Measurements from ENCODE around the gene CNR2. TPM values are rescaled to one million over a fixed set of nuclear protein-coding genes. Genes with fewer than 3 reads are reported as not detected.

Gene CNR2
- total RNA-seq, 2 donors from 2014 or later, result not detected

DNA sequence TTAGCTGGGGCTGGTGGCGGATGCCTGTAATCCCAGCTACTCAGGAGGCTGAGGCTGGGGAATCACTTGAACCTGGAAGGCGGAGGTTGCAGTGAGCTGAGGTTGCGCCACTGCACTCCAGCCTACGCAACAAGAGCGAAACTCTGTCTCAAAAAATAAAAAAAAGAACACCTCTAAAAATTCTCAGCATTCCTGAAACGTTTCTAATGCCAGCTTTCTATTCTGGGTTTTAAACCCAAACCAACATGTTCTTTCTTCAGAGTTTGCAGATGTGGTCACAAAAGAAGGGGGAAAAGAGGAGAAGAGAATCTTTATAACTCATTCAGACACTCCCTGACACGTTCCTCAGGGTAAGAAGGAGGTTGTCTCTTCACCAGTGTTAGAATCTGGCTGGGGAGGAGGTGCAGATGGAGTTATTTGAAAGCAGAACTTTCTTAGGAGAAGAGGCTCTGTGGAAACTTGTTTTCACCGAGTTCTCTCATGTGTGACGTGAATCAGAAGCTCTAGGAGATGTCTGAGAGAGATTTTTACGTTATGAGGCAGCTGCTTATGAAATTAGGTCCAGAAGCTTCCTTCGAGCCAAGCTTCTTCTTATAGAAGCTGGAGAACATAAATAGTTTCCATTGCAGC, 17.8 kb upstream of the CNR2 start:
- no peak overlapping the region for H3K4me3 ChIP-seq
- no peaks in the 10 kb centered on the region for H3K27me3 ChIP-seq
- TF ChIP-seq POLR2A (IDR thresholded peaks at IDR 0.05), result no peak
- TF ChIP-seq, protein P1, sequence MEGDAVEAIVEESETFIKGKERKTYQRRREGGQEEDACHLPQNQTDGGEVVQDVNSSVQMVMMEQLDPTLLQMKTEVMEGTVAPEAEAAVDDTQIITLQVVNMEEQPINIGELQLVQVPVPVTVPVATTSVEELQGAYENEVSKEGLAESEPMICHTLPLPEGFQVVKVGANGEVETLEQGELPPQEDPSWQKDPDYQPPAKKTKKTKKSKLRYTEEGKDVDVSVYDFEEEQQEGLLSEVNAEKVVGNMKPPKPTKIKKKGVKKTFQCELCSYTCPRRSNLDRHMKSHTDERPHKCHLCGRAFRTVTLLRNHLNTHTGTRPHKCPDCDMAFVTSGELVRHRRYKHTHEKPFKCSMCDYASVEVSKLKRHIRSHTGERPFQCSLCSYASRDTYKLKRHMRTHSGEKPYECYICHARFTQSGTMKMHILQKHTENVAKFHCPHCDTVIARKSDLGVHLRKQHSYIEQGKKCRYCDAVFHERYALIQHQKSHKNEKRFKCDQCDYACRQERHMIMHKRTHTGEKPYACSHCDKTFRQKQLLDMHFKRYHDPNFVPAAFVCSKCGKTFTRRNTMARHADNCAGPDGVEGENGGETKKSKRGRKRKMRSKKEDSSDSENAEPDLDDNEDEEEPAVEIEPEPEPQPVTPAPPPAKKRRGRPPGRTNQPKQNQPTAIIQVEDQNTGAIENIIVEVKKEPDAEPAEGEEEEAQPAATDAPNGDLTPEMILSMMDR (IDR thresholded peaks at IDR 0.05), result no peak
- 61 to 71% methylated on average over 11 of the region's 11 CpGs for WGBS, 2 donors
- no peak overlapping the region for H3K27ac ChIP-seq
- H3K4me1 ChIP-seq, result no peaks in the 10 kb centered on the region
- H3K9me3 ChIP-seq, result no peaks in the 10 kb centered on the region
- intact Hi-C loops (cut with DNase I), result no loop called here
- no peaks in the 10 kb centered on the region for H3K36me3 ChIP-seq (replicated peaks in 1 of 2; ENCODE audit: insufficient read depth in 1 of 2, low read depth in 2 of 2)
- DNase-seq, result no peak
- ATAC-seq, result no peak

DNA sequence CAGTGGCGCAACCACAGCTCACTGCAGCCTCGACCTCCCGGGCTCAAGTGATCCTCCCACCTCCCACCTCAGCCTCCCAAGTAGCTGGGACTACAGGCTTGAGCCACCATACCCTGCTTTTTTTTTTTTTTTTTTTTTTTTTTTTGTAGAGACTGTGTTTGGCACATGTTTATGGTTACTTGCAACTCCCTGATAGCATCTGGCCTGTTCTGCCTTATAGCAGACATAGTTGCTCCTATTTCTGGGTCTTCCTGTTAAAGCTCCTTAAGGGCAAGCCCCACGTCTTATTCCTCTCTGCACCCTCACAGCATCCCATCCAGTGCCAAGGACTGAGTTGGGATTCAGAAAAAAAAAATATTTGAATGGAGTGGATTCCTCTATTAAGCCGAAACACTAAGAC, 17.1 kb upstream of the CNR2 start:
- Histone ChIP-seq H3K9me3 (no peaks in the 10 kb centered on the region), H3K27ac (no peak overlapping the region)
- no peak for ATAC-seq

DNA sequence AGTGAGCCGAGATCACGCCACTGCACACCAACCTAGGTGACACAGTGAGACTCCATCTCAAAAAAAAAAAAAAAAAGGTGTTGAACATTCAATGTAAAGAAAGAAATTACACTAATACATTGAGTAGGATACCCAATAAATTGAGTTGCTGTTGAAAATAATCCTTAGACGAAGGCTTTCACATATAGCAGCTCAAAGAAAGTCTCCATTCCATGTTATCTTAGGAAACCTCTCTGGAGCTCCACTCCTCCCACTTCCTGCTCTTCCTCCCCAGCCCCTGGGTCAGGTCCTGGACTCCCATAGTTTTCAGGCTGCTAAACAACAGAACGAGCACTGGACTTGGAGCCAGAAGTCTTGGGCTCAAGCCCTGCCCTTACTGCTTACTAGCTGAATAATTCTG, 15.6 kb upstream of the CNR2 start:
- no peak for DNase-seq
- H3K9me3 ChIP-seq, result no peaks in the 10 kb centered on the region
- no peaks in the 10 kb centered on the region for H3K4me1 ChIP-seq
- ATAC-seq, result no peak
- intact Hi-C loops (cut with DNase I), result no loop called here
- H3K4me3 ChIP-seq, result no peak overlapping the region
- WGBS, 2 donors, result 83 to 84% methylated on average over 4 of the region's 4 CpGs
- no peaks in the 10 kb centered on the region for H3K27me3 ChIP-seq
- TF ChIP-seq, protein P1 (IDR thresholded peaks at IDR 0.05), result no peak
- no peak for TF ChIP-seq POLR2A (IDR thresholded peaks at IDR 0.05)
- H3K36me3 ChIP-seq (replicated peaks in 1 of 2; ENCODE audit: insufficient read depth in 1 of 2, low read depth in 2 of 2), result no peaks in the 10 kb centered on the region
- H3K27ac ChIP-seq, result no peak overlapping the region

More for the DNA sequence above, 17.1 kb upstream of the CNR2 start:
- H3K27me3 ChIP-seq, result no peaks in the 10 kb centered on the region
- no peak overlapping the region for H3K4me3 ChIP-seq
- H3K4me1 ChIP-seq, result no peaks in the 10 kb centered on the region
- DNase-seq, result no peak
- TF ChIP-seq POLR2A (IDR thresholded peaks at IDR 0.05), result no peak
- TF ChIP-seq, protein P1 (IDR thresholded peaks at IDR 0.05), result no peak
- 77 to 85% methylated on average over 5 of the region's 5 CpGs for WGBS, 2 donors
- intact Hi-C loops (cut with DNase I), result no loop called here
- no peaks in the 10 kb centered on the region for H3K36me3 ChIP-seq (replicated peaks in 1 of 2; ENCODE audit: insufficient read depth in 1 of 2, low read depth in 2 of 2)

DNA sequence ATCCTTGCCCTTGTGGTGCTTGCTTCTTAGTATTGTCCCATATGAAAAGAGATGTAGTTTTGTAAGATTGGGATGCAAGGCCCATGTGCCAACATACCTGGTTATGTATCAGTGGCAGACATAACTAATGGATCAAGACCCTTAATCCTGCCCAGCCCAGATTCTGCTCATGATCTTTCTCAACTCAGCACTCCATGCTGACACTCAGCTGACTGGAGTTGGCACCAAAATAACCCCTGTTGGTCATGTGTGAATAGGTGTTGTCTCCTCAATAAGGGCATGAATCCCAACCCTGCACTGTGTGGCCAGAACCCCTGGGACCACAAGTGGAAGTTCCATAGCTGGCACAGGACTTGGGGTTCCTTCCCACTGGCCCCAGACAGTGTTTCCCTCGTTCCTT, 13.9 kb upstream of the CNR2 start:
- no peaks in the 10 kb centered on the region for H3K4me1 ChIP-seq
- TF ChIP-seq POLR2A (IDR thresholded peaks at IDR 0.05), result no peak
- TF ChIP-seq, protein P1 (IDR thresholded peaks at IDR 0.05), result no peak
- no peak overlapping the region for H3K4me3 ChIP-seq
- intact Hi-C loops (cut with DNase I), result no loop called here
- H3K36me3 ChIP-seq (replicated peaks in 1 of 2; ENCODE audit: insufficient read depth in 1 of 2, low read depth in 2 of 2), result no peaks in the 10 kb centered on the region
- WGBS, 2 donors, result 71 to 82% methylated on average over 1 of the region's 1 CpG
- DNase-seq (no peak), ATAC-seq (no peak)
- H3K27me3 ChIP-seq, result no peaks in the 10 kb centered on the region
- H3K9me3 ChIP-seq, result no peaks in the 10 kb centered on the region
- H3K27ac ChIP-seq, result no peak overlapping the region

DNA sequence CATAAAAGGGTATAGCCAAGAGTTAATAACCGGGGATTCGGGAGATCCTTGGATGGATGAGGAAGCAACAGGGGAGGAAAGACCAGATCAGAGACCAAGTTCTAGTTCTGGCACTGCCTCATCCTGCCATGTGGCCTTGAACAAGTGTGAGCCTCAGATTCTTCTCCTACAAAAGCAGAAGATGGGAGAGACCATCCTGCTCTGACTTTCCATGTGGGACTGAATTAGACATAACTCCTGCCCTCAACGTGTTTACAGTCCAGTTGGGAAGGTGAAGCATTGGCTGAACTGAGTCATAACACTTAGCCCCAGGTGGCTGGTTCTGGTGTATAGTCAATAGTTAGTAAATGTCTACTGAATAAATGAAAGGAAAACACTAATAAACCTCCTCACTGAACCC, 12.1 kb upstream of the CNR2 start:
- no peaks in the 10 kb centered on the region for H3K27me3 ChIP-seq
- H3K27ac ChIP-seq, result no peak overlapping the region
- H3K9me3 ChIP-seq, result no peaks in the 10 kb centered on the region
- DNase-seq, result no peak
- no peak for TF ChIP-seq POLR2A (IDR thresholded peaks at IDR 0.05)
- TF ChIP-seq, protein P1 (IDR thresholded peaks at IDR 0.05), result no peak
- no peak overlapping the region for H3K4me3 ChIP-seq
- H3K4me1 ChIP-seq, result peaks cover 8% of the 10 kb centered on the region
- no peak for ATAC-seq
- 79 to 88% methylated on average over 3 of the region's 3 CpGs for WGBS, 2 donors
- H3K36me3 ChIP-seq (replicated peaks in 1 of 2; ENCODE audit: insufficient read depth in 1 of 2, low read depth in 2 of 2), result no peaks in the 10 kb centered on the region
- intact Hi-C loops (cut with DNase I), result no loop called here

Measured in body of pancreas (tissue), 4 donors.